Adrenal gland (tissue), 5 donors: ENCODE measurements around the gene SLC22A2.

Experiments used
- CTCF ChIP-seq, 6 experiments: fragments of 450-650 bp in 4 of 6; fragments of 200-600 bp in 2 of 6; sonication (generic) in 1 of 6; IDR thresholded peaks; 1 replicate in 5 of 6; 2 replicates in 1 of 6; pipeline versions ENCODE4 v1.5.1 to v1.8.0; 2016 to 2021; ENCODE audit warnings: antibody characterized with exemption in 6 of 6, mild to moderate bottlenecking in 2 of 6, moderate library complexity in 1 of 6
- POLR2A ChIP-seq, 2 donors: fragments of 450-650 bp; IDR thresholded peaks; one replicate each; pipeline ENCODE4 v1.6.1; 2017; ENCODE audit warnings: antibody characterized with exemption in 2 of 2, mild to moderate bottlenecking in 2 of 2, moderate library complexity in 1 of 2
- donor health status: DM: no; HTN: no; CAD: no.

GRCh38 chr6:160177220-160177619, 81.4 kb downstream of the SLC22A2 start:
- TF ChIP-seq POLR2A (IDR thresholded peaks at IDR 0.05) = no peak
- TF ChIP-seq CTCF (IDR thresholded peaks at IDR 0.05) = no peak
